Dermis microvascular lymphatic vessel endothelial cell (primary cell): ENCODE measurements around the gene NTN4. TPM values are rescaled to one million over a fixed set of nuclear protein-coding genes. Genes with fewer than 3 reads are reported as not detected.
A peak's percentile ranks its signal among the peaks of the same experiment; 100 is the strongest.
"Not testable (repeated sequence)": the region's sequence is repeated elsewhere in the genome, so short reads cannot be mapped to it uniquely, and the experiment has no call there.

ENCODE experiments used
- DNase-seq, 2 donors: peaks; one replicate each; pipeline versions ENCODE4 v3.0.0 to v3.0.0-alpha.2; 2010; ENCODE audit warnings: low read depth in 2 of 2
- total RNA-seq: library from RNA; depleted of rRNA; stranded (reverse); fragments of >200 nt; gene quantifications from 2 replicates; pipeline ENCODE4 v1.2.1, GENCODE V29; 2014

The NTN4 gene
- total RNA-seq = 204 and 516 TPM in 2 replicates

GRCh38 chr12:95790033-95790916, at the start of gene NTN4:
TSS of gene NTN4 (minus strand) at chr12:95790764. CDS start at chr12:95790309, 455 bp downstream.
- peak in 1 of 2 donors; percentile 72 for DNase-seq

- DNase-seq = peak in 1 of 2 donors; percentile 48
Measured at GRCh38 chr12:95838125-95838524, 47.6 kb upstream of the NTN4 start.

DNA sequence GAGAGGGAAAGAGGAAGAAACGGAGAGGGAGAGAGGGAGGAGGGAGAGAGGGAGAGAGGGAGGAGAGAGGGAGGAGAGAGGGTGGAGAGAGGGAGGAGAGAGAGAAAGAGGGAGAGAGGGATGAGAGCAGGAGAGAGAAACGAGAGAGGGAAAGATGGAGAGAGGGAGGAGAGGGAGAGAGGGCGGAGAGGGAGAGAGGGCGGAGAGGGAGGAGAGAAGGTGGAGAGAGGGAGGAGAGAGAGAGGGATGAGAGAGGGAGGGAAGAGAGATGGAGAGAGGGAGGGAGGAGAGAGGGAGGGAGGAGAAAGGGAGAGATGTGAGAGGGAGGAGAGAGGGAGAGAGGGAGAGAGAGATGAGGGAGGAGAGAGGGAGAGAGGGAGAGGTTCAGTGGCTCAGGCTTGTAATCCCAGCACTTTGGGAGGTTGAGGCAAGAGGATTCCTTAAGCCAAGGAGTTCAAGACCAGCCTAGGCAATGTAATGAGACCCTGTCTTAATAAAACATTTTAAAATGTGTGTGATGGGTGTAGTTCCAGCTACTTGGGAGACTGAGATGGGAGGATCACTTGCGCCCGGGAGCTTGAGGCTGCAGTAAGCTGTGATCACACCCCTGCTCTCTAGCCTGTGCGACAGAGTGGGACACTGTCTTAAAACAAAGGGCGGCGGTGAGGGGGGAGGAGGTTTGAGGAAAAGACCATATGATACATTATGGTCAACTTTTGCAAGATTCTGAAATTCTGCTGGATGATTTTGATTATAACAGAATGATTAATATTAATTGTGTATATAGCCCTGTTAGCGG, 46.9 kb upstream of the NTN4 start:
- no peak for DNase-seq

- DNase-seq = peak in 1 of 2 donors; percentile 32
Measured at GRCh38 chr12:95836630-95837239, 46.2 kb upstream of the NTN4 start.

DNA sequence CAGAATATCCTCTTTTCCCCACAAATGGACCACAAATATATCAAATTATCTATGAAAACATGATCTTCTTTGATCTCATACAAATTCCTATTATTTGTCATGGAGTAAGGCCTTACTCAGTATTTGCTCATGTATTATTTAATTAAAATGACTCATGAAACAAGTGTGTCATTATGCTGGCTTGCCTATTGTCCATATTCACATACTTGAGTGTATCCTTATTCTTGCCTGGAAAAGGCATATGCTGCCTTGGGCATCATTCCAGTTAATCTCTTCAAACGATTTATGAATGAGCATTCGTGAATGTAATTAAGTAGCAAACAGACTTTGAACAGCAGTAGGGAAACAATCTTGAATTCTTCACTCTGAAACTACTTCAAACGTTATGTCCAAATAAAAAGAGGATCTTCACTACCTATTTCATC, 45.6 kb upstream of the NTN4 start:
- peak in 1 of 2 donors; percentile 72 for DNase-seq

DNA sequence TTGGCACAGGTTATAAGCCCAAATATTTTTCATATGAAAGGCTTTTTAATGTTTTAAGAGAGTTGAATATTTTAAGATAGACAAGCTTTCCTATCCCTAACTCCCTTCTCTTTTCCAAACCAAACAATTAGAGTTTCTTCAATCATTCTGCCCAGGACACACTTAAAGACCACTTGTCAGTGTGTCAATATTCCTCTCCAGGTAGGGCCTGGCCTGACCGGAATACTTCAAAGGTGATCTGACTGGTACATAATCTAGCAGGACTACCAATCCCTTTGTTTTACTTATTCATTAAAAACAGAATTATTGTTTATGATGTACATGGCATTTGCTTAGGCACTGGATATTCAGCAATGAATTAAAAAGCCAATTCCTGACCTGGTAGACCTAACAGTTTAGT, 44.0 kb upstream of the NTN4 start:
- DNase-seq = no peak

DNA sequence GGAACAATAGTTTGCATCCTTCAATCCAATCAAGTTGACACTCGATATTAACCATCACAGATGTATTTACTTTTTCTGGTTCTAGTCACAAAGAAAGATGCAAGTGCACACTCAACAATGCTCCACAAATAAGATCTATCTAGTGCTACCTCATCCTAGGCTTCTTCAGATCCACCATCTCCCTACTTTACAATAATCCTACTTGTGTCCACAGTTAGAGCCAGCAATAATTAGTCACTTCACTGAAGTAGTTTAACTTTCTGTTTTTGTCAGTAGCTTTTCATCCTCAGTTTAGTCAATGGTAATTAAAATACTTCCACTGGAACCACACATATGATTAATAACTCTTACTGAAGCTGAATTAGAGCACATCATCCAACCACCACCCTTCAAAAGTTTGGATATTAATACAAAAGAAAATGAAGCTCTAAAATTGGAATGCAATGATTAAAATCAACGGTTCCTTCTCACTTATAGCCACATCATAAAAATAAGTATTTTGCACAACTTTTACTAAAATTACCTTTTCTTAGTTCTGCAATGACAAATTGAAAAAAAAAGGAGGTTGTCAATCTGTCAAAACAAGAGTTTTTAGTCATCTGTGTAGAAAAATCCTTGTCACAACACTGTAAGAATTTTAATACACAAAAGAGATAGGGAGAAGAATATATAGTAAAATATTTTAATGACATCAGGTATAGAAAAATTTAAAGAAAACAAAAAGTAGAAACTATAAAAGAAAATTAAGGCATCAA, 39.9 kb upstream of the NTN4 start:
- no peak for DNase-seq

GRCh38 chr12:95829395-95829794, 38.8 kb upstream of the NTN4 start:
- peak; percentile 9 to 70 for DNase-seq

DNA sequence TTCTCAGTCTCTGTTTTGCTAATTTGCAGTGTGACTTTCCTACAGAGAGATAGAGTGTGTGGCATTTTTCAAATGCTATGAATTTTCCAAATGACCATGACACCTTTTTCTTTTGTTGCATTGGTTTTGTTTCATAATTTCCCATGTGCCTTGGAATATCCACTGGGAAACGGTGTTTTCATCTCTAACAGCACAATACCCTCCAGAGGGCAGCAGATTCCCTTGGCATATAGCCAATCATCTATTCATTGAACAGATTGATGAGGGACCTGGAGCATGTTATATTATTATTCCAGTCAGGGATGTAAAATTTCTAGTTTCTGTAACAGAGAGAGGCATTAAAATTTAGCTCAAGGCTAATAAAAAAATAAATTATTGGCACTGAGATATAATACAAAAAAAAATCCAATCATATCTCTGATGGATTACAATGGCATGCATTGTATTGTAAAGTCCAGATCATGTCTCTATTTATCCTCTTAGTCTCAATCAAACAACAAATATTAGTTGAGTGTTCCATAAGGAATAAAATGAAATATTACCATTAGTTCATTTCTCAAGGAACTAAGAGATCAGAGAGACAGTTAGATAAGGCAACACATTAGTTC, 29.6 kb upstream of the NTN4 start:
- peak; percentile 64 to 72 for DNase-seq

DNA sequence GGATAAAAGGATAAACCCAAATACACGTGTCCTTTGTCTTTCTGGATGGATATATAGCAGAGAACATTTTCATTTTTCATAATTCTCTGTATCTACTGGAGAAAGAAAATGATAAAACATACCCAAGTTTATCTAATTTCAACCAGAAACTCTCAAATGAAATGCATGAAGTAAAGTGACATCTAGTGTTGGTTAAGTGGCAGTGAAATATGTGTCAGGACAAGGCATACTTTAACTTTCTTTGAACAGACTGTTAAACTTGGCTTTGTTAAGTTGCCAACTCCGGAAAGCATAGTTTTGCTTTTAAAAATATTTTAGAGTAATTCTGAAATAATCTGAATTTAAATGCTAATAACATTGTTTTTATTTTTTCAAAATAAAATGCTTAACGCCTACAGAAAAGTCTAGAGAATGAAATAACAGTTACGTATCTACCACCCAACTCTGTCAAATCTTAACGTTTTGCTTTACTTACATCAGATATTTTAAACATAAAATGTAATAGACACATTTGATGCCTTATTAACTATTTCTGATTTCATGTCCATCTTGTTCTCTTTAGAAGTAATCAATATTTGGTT, 25.2 kb upstream of the NTN4 start:
- DNase-seq = peak; percentile 50 to 61

DNA sequence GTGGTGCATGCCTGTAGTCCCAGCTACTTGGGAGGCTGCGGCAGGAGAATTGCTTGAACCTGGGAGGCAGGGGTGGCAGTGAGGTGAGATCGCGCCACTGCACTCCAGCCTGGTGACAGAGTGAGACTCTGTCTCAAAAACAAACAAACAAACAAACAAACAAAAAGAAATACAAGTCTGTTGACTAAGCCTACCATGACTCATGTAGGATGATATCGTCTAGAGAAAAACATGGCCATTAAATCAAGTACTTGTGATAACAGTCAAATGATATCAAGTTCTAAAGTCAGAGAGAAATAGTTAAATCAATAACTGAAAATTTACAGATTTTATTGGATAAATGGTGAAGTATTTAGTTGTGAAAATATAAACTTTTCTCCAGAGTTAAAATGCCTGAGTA, 21.6 kb upstream of the NTN4 start:
- DNase-seq = not testable (repeated sequence)

DNA sequence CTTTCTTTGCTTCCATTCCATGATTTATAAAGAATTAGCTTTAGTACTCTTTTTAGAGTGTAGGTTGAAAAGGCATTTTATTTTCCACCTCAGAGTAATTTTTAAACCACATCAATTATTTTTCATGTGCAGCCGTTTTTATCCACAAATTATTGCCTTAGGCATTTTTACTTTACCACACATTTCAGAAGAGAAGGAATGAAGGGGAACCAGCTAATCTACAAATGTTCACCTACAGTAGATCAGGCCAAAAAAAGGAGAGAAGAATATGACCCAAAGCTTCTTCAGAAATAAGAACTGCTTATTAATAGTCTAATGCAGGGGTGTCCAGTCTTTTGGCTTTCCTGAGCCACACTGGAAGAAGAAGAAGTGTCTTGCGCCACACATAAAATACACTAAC, 19.8 kb upstream of the NTN4 start:
- no peak for DNase-seq

DNA sequence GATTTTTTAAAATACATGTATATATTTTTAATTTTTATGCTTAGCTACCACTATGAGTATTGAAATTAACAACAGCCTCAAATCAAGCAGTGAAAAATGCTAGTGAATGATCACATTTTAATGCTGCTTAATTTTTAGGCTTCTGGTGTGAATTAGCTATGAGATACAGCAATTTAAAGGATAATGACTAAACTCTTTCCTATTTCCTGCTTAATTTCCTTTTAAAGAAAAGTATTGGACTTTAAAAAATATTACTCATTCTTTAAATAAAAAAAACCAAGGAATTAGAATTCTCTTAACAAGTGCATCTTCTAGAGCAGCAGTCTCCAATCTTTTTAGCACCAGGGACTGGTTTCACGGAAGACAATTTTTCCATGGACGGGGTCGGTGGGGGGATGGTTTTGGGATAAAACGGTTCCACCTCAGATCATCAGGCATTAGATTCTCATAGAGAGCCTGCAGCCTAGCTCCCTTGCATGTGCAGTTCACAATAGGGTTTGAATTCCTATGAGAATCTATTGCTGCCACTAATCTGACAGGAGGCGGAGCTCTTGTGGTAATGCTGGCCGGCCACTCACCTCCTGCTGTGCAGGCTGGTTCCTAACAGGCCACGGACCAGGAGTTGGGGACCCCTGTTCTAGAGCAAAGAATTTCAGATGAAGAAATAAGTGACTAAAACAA, 18.6 kb upstream of the NTN4 start:
- DNase-seq = peak in 1 of 2 donors; percentile 29

- no peak for DNase-seq
Measured at GRCh38 chr12:95808146-95808545, 17.6 kb upstream of the NTN4 start.

GRCh38 chr12:95805864-95806671, 15.5 kb upstream of the NTN4 start:
- DNase-seq = peak in 1 of 2 donors; percentile 91

- DNase-seq = no peak
Measured at GRCh38 chr12:95804291-95804690, 13.7 kb upstream of the NTN4 start.

GRCh38 chr12:95803817-95804216, 13.3 kb upstream of the NTN4 start:
- no peak for DNase-seq

- peak in 1 of 2 donors; percentile 90 for DNase-seq
Measured at GRCh38 chr12:95802482-95803270, 12.1 kb upstream of the NTN4 start.
